Measurements from ENCODE around the gene KDSR.
"Not testable (repeated sequence)": the region's sequence is repeated elsewhere in the genome, so short reads cannot be mapped to it uniquely, and the experiment has no call there.

DNA sequence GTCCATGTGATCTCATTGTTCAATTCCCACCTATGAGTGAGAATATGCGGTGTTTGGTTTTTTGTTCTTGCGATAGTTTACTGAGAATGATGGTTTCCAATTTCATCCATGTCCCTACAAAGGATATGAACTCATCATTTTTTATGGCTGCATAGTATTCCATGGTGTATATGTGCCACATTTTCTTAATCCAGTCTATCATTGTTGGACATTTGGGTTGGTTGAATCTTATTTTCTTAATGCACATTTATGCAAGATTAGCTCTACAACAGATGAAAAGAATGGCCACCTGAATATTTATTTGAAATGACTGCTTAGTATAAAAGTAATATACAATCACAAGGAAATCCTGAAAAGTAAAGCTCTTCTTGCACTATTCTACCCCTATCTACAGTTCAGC, 3.6 kb downstream of the KDSR start:
- not testable (repeated sequence) for TF ChIP-seq SUZ12 (IDR thresholded peaks at IDR 0.05; ENCODE audit: extremely low read depth, insufficient read depth, insufficient read length); ZNF274 (IDR thresholded peaks at IDR 0.05; ENCODE audit: low read depth, low read length)

All from NT2/D1 (cell line).